Measurements from ENCODE around the gene MYH6. TPM values are rescaled to one million over a fixed set of nuclear protein-coding genes. Genes with fewer than 3 reads are reported as not detected.

The MYH6 gene
- total RNA-seq, 1 experiment from 2014 or later, result not detected

- Histone ChIP-seq H3K4me3 (ENCODE audit: low read depth, low read length, poor library complexity, severe bottlenecking) (no peak overlapping the region), H3K27ac (ENCODE audit: low read depth, low read length, poor library complexity, severe bottlenecking) (no peak overlapping the region), H3K27me3 (replicated peaks; ENCODE audit: insufficient read depth, low read depth, low read length, poor library complexity) (no peaks in the 10 kb centered on the region), H3K36me3 (ENCODE audit: insufficient read depth, low read length, poor library complexity, severe bottlenecking) (no peaks in the 10 kb centered on the region), H3K4me1 (ENCODE audit: insufficient read depth, low read length, poor library complexity, severe bottlenecking) (no peaks in the 10 kb centered on the region), H3K9me3 (ENCODE audit: low read depth, low read length, poor library complexity, severe bottlenecking) (no peaks in the 10 kb centered on the region)
- CTCF ChIA-PET, result no interaction called here
- POLR2A ChIA-PET (ENCODE audit: low non-redundant PET), result no interaction called here
- no peak for DNase-seq (ENCODE audit: low spot score)
- intact Hi-C loops (cut with micrococcal nuclease; ENCODE audit: unreplicated experiment), result no loop called here
- BruUV-seq (replicated peaks), result no TSS peak
- TF ChIP-seq EZH2 (IDR thresholded peaks at IDR 0.05; ENCODE audit: borderline replicate concordance, low read depth, low read length, poor library complexity, severe bottlenecking), result no peak
- TF ChIP-seq CTCF (conservative IDR thresholded peaks at IDR 0.05; ENCODE audit: low read depth, low read length), result no peak
Measured at GRCh38 chr14:23414906-23415820, 7.1 kb upstream of the MYH6 start.

- intact Hi-C loops (cut with micrococcal nuclease; ENCODE audit: unreplicated experiment), result no loop called here
- H3K4me3 ChIP-seq (ENCODE audit: low read depth, low read length, poor library complexity, severe bottlenecking), result no peak overlapping the region
- H3K4me1 ChIP-seq (ENCODE audit: insufficient read depth, low read length, poor library complexity, severe bottlenecking), result no peaks in the 10 kb centered on the region
- CTCF ChIA-PET, result no interaction called here
- no peak overlapping the region for H3K27ac ChIP-seq (ENCODE audit: low read depth, low read length, poor library complexity, severe bottlenecking)
- TF ChIP-seq EZH2 (IDR thresholded peaks at IDR 0.05; ENCODE audit: borderline replicate concordance, low read depth, low read length, poor library complexity, severe bottlenecking), result no peak
- TF ChIP-seq CTCF (conservative IDR thresholded peaks at IDR 0.05; ENCODE audit: low read depth, low read length), result no peak
- no TSS peak for BruUV-seq (replicated peaks)
- POLR2A ChIA-PET (ENCODE audit: low non-redundant PET), result no interaction called here
- H3K9me3 ChIP-seq (ENCODE audit: low read depth, low read length, poor library complexity, severe bottlenecking), result no peaks in the 10 kb centered on the region
- no peak for DNase-seq (ENCODE audit: low spot score)
- H3K36me3 ChIP-seq (ENCODE audit: insufficient read depth, low read length, poor library complexity, severe bottlenecking), result no peaks in the 10 kb centered on the region
- no peaks in the 10 kb centered on the region for H3K27me3 ChIP-seq (replicated peaks; ENCODE audit: insufficient read depth, low read depth, low read length, poor library complexity)
Measured at GRCh38 chr14:23414254-23414653, 6.2 kb upstream of the MYH6 start.

- H3K9me3 ChIP-seq (ENCODE audit: low read depth, low read length, poor library complexity, severe bottlenecking), result no peaks in the 10 kb centered on the region
- BruUV-seq (replicated peaks), result no TSS peak
- no peaks in the 10 kb centered on the region for H3K36me3 ChIP-seq (ENCODE audit: insufficient read depth, low read length, poor library complexity, severe bottlenecking)
- ChIA-PET POLR2A (ENCODE audit: low non-redundant PET) (no interaction called here), CTCF (no interaction called here)
- no peak for TF ChIP-seq EZH2 (IDR thresholded peaks at IDR 0.05; ENCODE audit: borderline replicate concordance, low read depth, low read length, poor library complexity, severe bottlenecking)
- TF ChIP-seq CTCF (conservative IDR thresholded peaks at IDR 0.05; ENCODE audit: low read depth, low read length), result no peak
- no peak overlapping the region for H3K27ac ChIP-seq (ENCODE audit: low read depth, low read length, poor library complexity, severe bottlenecking)
- H3K4me3 ChIP-seq (ENCODE audit: low read depth, low read length, poor library complexity, severe bottlenecking), result no peak overlapping the region
- peaks cover 2% of the 10 kb centered on the region for H3K27me3 ChIP-seq (replicated peaks; ENCODE audit: insufficient read depth, low read depth, low read length, poor library complexity)
- no peaks in the 10 kb centered on the region for H3K4me1 ChIP-seq (ENCODE audit: insufficient read depth, low read length, poor library complexity, severe bottlenecking)
- intact Hi-C loops (cut with micrococcal nuclease; ENCODE audit: unreplicated experiment), result no loop called here
- DNase-seq (ENCODE audit: low spot score), result no peak
Measured at GRCh38 chr14:23413681-23414080, 5.6 kb upstream of the MYH6 start.

Data from A673 (cell line).